Esophagus muscularis mucosa (tissue), 4 donors: ENCODE results near the gene PDPR.

Experiments used
- CTCF ChIP-seq, 3 experiments: fragments of 200-600 bp in 2 of 3; fragments of 450-650 bp in 1 of 3; sonication (generic) in 2 of 3; IDR thresholded peaks; one replicate each; pipeline ENCODE4 v1.5.1; 2017 to 2019; ENCODE audit warnings: antibody characterized with exemption in 3 of 3, mild to moderate bottlenecking in 2 of 3, moderate library complexity in 1 of 3
- EP300 ChIP-seq: sonication (generic); formaldehyde crosslinking; IDR thresholded peaks from one replicate; pipeline ENCODE4 v1.6.1; 2017; ENCODE audit warnings: antibody characterized with exemption
- POLR2A ChIP-seq: fragments of 450-650 bp; IDR thresholded peaks from one replicate; pipeline ENCODE4 v1.6.1; 2017; ENCODE audit warnings: antibody characterized with exemption, moderate library complexity, mild to moderate bottlenecking, low read depth
- POLR2AphosphoS5 ChIP-seq, 2 donors: sonication (generic); formaldehyde crosslinking; IDR thresholded peaks; one replicate each; pipeline ENCODE4 v1.6.1; 2017; ENCODE audit warnings: antibody characterized with exemption in 2 of 2

- TF ChIP-seq CTCF (IDR thresholded peaks at IDR 0.05) = no peak
- TF ChIP-seq POLR2A = no peak
- TF ChIP-seq POLR2AphosphoS5 (IDR thresholded peaks at IDR 0.05) = no peak
- no peak for TF ChIP-seq EP300
These were observed 37.3 kb downstream of the PDPR start for GRCh38 chr16:70151391-70151790.
